HG02588 (cell line): ENCODE results near the gene FGD4.
"Not testable (repeated sequence)": the region's sequence is repeated elsewhere in the genome, so short reads cannot be mapped to it uniquely, and the experiment has no call there.

Experiments
- ATAC-seq: cut with Tn5 transposase; IDR thresholded peaks from one replicate; pipeline ENCODE4 v1.9.1; 2021; ENCODE audit warnings: mild to moderate bottlenecking, moderate library complexity; ENCODE audit not compliant: unreplicated experiment

The FGD4 gene

GRCh38 chr12:32515137-32515873 lies 115.9 kb downstream of the FGD4 start:
- no peak for ATAC-seq

DNA sequence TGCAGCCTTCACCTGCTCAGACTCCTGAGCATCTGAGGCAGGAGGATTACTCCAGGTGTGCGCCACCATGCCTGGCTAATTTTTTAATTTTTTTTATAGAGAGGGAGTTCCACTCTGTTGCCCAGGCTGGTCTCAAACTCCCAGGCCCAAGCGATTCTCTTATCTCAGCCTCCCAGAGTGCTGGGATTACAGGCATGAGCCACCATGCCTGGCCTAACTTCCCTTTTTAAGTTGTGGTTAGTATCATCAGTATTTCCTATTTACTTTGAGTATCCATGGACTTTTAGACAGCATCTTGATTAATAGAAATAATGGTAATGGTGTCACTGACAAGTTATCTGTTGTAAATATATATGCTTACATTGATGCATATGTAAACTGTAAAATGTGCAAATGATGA lies 116.9 kb downstream of the FGD4 start:
- ATAC-seq = no peak

DNA sequence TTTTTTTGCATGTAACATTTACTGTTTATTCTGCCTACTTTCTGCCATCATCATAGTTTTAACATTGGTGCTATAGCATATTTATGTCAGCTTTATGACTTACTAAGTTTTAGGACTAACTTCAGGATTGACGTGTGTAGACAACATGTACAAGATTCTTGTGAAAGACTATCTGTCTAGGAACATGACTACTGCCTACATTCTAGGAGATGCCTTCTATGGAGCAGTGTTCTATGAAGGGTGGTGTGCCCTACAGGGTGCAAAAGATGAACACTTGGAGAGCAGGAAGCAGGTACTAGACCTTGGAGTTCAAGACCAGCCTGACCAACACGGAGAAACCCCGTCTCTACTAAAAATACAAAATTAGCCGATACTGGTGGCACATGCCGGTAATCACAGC lies 118.6 kb downstream of the FGD4 start:
- ATAC-seq = no peak

DNA sequence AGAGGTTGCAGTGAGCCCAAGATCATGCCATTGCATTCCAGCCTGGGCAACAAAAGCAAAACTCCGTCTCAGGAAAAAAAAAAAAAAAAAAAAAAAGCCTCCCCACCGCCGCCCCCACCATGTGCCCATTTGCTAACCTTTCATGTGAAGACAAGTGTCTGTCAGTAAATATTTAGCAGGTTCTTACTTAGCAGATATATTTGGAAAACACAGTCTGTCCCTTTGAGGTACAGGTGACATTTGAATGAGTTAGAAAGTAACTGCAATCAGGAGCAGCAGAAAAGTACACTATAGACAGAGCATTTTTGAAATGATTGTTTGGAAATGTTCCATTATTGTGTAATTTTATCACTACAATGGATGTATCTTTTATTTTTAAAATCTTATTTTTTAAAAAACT lies 119.7 kb downstream of the FGD4 start:
- no peak for ATAC-seq

DNA sequence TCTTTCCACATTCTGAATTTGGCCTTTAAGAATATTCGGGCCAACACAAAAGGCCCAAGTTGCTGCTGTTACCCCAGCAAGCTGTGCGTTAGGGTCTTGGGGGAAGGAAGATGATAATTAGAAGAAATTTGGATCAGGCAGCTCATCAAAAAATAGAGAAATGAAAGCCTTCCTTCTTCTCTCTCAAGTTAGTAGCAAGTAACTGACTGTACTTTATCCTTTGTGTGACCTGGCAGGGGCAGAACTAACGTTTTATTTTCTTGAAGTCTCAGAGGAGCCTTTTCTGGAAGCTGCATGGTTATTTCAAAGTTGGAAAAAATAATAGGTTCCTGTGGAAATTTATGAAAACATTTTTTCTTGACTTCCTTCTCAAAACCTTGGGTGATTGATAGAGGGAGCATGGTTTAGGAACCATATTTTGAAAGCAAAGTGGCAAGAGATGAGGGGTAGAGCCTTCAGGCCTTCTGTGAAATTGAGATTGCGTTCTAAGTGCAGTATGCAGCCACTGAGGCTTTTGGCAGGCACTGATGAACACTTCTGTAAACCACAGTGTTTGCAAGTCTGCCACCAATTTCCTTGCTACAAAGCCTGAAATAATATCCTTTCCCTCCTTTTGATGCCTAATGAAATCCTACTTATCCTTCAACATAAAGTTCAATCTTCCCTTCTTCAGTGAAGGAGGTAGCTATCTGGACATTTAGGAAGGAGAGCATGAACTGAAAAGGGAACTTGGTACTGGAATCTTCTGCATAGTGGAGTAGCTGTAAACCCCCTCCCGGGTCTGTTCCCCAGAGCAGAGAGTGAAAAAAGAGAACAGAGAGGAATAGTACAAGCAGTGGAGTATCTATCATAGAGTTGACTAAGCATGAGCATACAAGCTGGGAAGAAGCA lies 123.2 kb downstream of the FGD4 start:
- peak; percentile 77 for ATAC-seq

DNA sequence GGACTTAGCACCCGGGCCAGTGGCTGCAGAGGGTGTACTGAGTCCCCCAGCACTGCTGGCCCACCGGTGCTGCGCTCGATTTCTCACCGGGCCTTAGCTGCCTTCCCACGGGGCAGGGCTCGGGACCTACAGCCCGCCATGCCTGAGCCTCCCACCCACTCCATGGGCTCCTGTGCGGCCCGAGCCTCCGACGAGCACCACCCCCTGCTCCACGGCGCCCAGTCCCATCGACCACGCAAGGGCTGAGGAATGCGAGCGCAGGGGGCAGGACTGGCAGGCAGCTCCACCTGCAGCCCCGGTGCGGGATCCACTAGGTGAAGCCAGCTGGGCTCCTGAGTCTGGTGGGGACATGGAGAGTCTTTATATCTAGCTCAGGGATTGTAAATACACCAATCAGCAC lies 126.4 kb downstream of the FGD4 start:
- not testable (repeated sequence) for ATAC-seq

GRCh38 chr12:32526343-32526742 lies 127.0 kb downstream of the FGD4 start:
- ATAC-seq = not testable (repeated sequence)

DNA sequence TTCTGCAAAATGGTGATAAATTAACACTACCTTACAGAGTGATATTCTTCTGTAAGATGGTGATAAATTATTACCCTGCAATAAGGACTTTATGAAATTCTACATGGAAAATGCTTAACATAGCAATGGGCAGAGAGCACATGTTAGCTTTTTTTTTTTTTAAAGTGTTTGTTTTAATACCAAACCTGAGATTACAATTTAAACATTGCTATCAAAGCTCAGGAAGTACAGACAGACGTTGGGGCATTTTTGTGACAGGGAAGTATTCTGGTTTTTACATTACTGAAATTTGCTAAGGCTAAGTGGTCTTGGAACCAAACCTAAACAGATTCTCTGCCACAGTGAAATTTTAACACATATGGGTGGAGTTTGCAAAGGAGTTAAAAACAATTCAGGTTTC lies 133.1 kb downstream of the FGD4 start:
- ATAC-seq = no peak

DNA sequence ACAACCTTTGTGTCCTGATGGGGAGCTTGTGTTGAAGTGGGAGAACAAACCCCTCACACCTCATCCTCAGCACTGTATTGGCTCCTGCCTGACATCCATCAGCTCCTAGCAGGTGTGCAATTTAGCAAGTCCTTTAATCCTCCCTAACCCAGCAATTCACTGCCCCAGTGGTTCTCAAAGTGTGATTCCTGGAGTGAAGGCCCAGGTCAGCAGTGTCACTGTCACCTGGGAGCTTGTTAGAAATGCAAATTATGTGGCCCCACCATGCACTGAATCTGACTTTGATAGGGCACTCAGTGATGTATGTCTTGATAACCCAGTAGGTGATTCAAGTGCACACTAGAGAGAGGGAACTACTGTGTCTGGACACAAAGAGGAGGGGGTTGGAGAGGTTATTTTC lies 133.6 kb downstream of the FGD4 start:
- ATAC-seq = no peak

- ATAC-seq = not testable (repeated sequence)
Observed at GRCh38 chr12:32533506-32533905, 134.1 kb downstream of the FGD4 start.

GRCh38 chr12:32533971-32534590 lies 134.7 kb downstream of the FGD4 start:
- ATAC-seq = peak; percentile 85

DNA sequence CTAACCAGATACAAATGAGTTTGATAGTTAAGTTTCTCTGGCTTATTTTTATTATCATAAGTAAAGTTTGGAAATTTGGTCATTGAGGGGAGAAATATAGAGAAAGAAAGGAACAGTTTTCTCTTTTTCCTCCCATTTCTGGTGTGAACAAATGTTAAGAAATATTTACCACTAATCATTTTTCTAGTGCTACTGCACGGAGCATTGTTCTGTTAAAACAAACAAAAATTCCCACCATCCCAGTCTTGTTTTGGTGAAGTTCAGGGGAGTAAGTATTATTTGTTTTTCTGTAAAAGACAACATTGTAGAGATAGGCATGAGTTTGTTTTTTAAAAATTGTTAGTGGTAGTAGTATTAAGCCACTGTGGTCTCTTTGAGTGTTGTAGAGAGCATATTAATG lies 135.3 kb downstream of the FGD4 start:
- ATAC-seq = no peak

GRCh38 chr12:32535288-32535999 lies 136.1 kb downstream of the FGD4 start:
- ATAC-seq = peak; percentile 71

DNA sequence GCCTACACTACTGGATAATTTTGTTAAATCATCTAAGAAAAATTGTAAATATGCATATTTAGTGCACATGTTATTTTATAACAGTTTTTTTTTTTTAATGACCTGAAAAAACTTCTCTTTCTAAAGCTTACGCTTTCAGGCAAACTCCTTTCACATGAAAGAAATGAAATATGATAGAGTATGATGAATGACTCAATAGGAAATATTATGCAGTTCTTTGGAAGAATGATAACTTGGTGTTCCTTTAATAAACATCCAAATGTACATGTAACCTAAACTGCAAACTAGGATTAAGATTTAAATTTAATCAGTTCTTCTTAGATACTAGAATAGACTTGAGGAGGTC lies 136.6 kb downstream of the FGD4 start:
- no peak for ATAC-seq

DNA sequence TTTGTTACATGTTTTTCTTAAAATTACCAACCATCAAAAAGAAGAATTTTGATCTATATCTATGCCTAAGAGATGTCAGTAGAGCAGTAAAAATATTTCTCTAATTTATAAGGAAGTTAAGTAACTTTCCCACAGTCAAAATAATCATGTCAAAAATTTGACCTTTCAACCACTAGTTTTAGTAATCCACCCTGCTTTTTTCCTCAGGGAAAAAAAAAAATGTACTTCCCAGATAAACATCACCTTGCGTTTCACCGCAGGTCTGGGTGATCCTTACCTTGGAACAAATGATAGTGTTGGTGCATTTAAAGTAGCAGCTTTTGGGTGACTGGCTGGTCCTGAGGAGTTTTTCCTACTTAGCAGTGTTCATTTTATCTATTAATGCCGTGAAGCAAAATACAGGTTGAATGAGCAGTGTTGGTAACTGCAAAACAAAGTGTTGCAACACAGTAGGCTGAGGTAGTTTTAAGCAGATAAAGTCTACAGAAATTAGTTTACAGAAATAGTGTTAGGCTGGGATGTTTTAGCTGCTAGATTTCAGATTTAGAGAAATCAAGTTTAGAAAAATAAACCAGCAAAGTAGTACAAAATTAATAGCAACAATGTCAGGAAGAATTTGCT lies 142.5 kb downstream of the FGD4 start:
- no peak for ATAC-seq

GRCh38 chr12:32542428-32543229 lies 143.3 kb downstream of the FGD4 start:
- ATAC-seq = no peak

GRCh38 chr12:32544893-32545292 lies 145.5 kb downstream of the FGD4 start:
- ATAC-seq = no peak

GRCh38 chr12:32545413-32545980 lies 146.1 kb downstream of the FGD4 start:
- no peak for ATAC-seq

DNA sequence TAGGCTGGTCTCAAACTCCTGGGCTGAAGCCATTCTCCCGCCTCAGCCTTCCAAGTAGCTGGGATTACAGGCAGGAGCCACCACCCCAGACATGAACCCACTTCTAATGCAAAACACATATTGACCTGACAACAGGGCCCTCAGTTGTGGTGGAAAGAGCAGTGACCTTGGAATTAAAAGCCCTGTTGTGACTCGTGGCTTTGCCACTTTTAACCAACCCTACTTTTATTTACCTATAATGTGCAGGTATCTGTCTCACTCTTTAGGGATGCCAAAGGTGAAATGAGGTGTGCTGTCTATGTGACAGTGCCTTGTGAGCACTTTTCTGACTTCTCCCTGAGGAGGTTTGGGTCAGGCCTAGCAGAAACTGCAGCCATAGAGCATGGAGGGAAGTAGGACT lies 146.9 kb downstream of the FGD4 start:
- ATAC-seq = no peak
